Fibroblast of lung (primary cell): ENCODE measurements around the gene PPAN. TPM values are rescaled to one million over a fixed set of nuclear protein-coding genes. Genes with fewer than 3 reads are reported as not detected.

Source experiments
- DNase-seq, 2 donors: peaks; one replicate each; pipeline versions ENCODE4 v3.0.0 to v3.0.0-alpha.2; 2010; ENCODE audit warnings: low read depth in 2 of 2
- H2AFZ ChIP-seq: 2 replicates; pipeline ENCODE4 v1.5.1; 2012; ENCODE audit warnings: low read length, control low read depth, inconsistent platforms
- H3K27ac ChIP-seq: 2 replicates; pipeline ENCODE4 v1.5.1; 2011; ENCODE audit warnings: low read length, control low read depth; ENCODE audit not compliant: insufficient read depth
- H3K27me3 ChIP-seq: 2 replicates; pipeline ENCODE4 v1.5.1; 2011; ENCODE audit warnings: mild to moderate bottlenecking, low read length; ENCODE audit not compliant: control insufficient read depth, insufficient read depth
- H3K36me3 ChIP-seq: 2 replicates; pipeline ENCODE4 v1.5.1; 2011; ENCODE audit warnings: low read length; ENCODE audit not compliant: control insufficient read depth, insufficient read depth
- H3K4me1 ChIP-seq: 2 replicates; pipeline ENCODE4 v1.5.1; 2011; ENCODE audit warnings: low read length; ENCODE audit not compliant: control insufficient read depth, insufficient read depth; ENCODE audit errors: extremely low read depth
- H3K4me2 ChIP-seq: 2 replicates; pipeline ENCODE4 v1.5.1; 2011; ENCODE audit warnings: low read length, control low read depth; ENCODE audit not compliant: insufficient read depth; ENCODE audit errors: extremely low read depth
- H3K4me3 ChIP-seq, 4 experiments: fragments of 200-600 bp in 1 of 4; sonication (generic) in 1 of 4; replicated peaks in 1 of 4; 2 replicates each; pipeline ENCODE4 v1.5.1; 2011 to 2016; ENCODE audit warnings: low read length in 4 of 4, low read depth in 3 of 4, mild to moderate bottlenecking in 3 of 4, control low read depth in 2 of 4, inconsistent platforms in 1 of 4, mixed read lengths in 1 of 4; ENCODE audit not compliant: insufficient read depth in 1 of 4; ENCODE audit errors: control extremely low read depth in 1 of 4
- H3K79me2 ChIP-seq: 2 replicates; pipeline ENCODE4 v1.5.1; 2012; ENCODE audit warnings: mild to moderate bottlenecking, low read length, inconsistent platforms; ENCODE audit not compliant: control insufficient read depth, insufficient read depth
- H3K9ac ChIP-seq: 2 replicates; pipeline ENCODE4 v1.5.1; 2011; ENCODE audit warnings: mild to moderate bottlenecking, low read length, control low read depth; ENCODE audit not compliant: insufficient read depth
- H3K9me3 ChIP-seq: 2 replicates; pipeline ENCODE4 v1.5.1; 2012; ENCODE audit warnings: low read depth, low read length; ENCODE audit not compliant: control insufficient read depth, insufficient read depth
- H4K20me1 ChIP-seq: 2 replicates; pipeline ENCODE4 v1.5.1; 2011; ENCODE audit warnings: low read length; ENCODE audit not compliant: control insufficient read depth, insufficient read depth; ENCODE audit errors: extremely low read depth
- EZH2 ChIP-seq: IDR thresholded peaks from 2 replicates; pipeline ENCODE4 v1.5.1; 2012; ENCODE audit warnings: low read length, control low read depth, mild to moderate bottlenecking; ENCODE audit errors: missing control alignments
- polyA plus RNA-seq, 2 donors: library from polyadenylated mRNA; depleted of rRNA in 1 of 2; stranded (reverse) in 1 of 2; unstranded in 1 of 2; fragments of >200 nt; gene quantifications; 2 replicates each; pipeline ENCODE4 v1.2.1, GENCODE V29; 2011 to 2012; ENCODE audit warnings: missing spikeins in 1 of 2
- total RNA-seq: library from RNA; depleted of rRNA; stranded (reverse); fragments of >200 nt; gene quantifications from 2 replicates; pipeline ENCODE4 v1.2.1, GENCODE V29; 2014
- TF ChIP-seq, protein P1 (sequence below), 2 donors: IDR thresholded peaks in 1 of 2; conservative IDR thresholded peaks in 1 of 2; 1 replicate in 1 of 2; 2 replicates in 1 of 2; pipeline ENCODE4 v1.5.1; 2011 to 2012; ENCODE audit warnings: low read length in 2 of 2, control low read depth in 1 of 2, inconsistent platforms in 1 of 2, low read depth in 1 of 2, mild to moderate bottlenecking in 1 of 2

PPAN gene
- total and polyA plus RNA-seq, 2 donors (not counting 1 experiment from before 2014, with no cell fraction given) = 15.3 to 22.6 TPM

DNA sequence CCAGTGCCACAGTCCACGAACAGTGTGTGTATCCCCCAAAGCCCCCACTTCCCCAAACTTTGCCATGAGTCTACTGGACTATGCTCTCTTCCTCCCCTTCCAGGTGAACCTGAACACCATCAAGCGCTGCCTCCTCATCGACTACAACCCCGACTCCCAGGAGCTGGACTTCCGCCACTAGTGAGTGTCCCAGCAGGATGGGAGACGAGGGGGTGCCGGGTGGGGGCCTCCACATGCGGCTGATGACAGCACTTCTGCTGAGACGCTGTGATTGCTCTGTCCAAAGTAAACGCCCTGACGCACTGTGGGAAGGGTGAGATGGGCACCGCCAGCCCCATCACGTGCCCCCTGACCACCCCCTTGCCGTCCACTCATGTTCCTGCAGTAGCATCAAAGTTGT is 3.4 kb downstream of the PPAN start:
- no peak overlapping the region for H3K9ac ChIP-seq
- H3K4me3 ChIP-seq = no peak overlapping the region
- H2AFZ ChIP-seq = no peak overlapping the region
- peaks cover 22% of the 10 kb centered on the region for H3K79me2 ChIP-seq
- no peaks in the 10 kb centered on the region for H3K9me3 ChIP-seq
- H3K4me1 ChIP-seq = peaks cover 8% of the 10 kb centered on the region
- TF ChIP-seq, protein P1, sequence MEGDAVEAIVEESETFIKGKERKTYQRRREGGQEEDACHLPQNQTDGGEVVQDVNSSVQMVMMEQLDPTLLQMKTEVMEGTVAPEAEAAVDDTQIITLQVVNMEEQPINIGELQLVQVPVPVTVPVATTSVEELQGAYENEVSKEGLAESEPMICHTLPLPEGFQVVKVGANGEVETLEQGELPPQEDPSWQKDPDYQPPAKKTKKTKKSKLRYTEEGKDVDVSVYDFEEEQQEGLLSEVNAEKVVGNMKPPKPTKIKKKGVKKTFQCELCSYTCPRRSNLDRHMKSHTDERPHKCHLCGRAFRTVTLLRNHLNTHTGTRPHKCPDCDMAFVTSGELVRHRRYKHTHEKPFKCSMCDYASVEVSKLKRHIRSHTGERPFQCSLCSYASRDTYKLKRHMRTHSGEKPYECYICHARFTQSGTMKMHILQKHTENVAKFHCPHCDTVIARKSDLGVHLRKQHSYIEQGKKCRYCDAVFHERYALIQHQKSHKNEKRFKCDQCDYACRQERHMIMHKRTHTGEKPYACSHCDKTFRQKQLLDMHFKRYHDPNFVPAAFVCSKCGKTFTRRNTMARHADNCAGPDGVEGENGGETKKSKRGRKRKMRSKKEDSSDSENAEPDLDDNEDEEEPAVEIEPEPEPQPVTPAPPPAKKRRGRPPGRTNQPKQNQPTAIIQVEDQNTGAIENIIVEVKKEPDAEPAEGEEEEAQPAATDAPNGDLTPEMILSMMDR (conservative IDR thresholded peaks at IDR 0.05 in 1 of 2, IDR thresholded peaks at IDR 0.05 in 1 of 2; ENCODE audit: low read depth in 1 of 2, low read length in 2 of 2) = no peak
- TF ChIP-seq EZH2 = no peak
- H3K27me3 ChIP-seq = no peaks in the 10 kb centered on the region
- no peaks in the 10 kb centered on the region for H4K20me1 ChIP-seq
- H3K27ac ChIP-seq = no peak overlapping the region
- H3K4me2 ChIP-seq = no peak overlapping the region
- DNase-seq = no peak
- H3K36me3 ChIP-seq = peaks cover 32% of the 10 kb centered on the region

DNA sequence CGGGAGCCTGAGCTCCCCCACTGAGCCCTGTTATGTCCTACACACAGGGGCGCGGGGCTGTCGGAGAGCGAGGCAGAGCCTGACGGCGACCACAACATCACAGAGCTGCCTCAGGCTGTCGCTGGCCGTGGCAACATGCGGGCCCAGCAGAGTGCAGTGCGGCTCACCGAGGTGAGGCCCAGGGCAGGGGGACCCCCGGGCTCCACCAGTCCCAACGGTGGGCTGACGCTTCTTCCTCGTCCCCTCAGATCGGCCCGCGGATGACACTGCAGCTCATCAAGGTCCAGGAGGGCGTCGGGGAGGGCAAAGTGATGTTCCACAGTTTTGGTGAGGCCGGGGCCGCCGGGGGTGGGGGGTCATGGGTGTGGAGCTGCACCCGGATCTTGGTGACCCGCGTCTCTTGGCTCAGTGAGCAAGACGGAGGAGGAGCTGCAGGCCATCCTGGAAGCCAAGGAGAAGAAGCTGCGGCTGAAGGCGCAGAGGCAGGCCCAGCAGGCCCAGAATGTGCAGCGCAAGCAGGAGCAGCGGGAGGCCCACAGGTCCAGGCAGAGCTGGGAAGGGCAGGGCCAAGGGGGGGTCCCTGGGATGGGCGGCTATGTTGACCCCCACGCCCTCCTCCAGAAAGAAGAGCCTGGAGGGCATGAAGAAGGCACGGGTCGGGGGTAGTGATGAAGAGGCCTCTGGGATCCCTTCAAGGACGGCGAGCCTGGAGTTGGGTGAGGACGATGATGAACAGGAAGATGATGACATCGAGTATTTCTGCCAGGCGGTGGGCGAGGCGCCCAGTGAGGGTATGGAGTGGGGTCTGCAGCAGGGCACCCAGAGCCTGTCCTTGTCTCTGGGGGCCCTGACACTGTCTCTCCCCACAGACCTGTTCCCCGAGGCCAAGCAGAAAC is 4.2 kb downstream of the PPAN start:
- no peak overlapping the region for H3K4me2 ChIP-seq
- peaks cover 38% of the 10 kb centered on the region for H3K36me3 ChIP-seq
- no peak overlapping the region for H3K4me3 ChIP-seq
- no peak for DNase-seq
- TF ChIP-seq EZH2 = no peak
- TF ChIP-seq, protein P1 (conservative IDR thresholded peaks at IDR 0.05 in 1 of 2, IDR thresholded peaks at IDR 0.05 in 1 of 2; ENCODE audit: low read depth in 1 of 2, low read length in 2 of 2) = no peak
- H4K20me1 ChIP-seq = no peaks in the 10 kb centered on the region
- no peak overlapping the region for H2AFZ ChIP-seq
- no peaks in the 10 kb centered on the region for H3K9me3 ChIP-seq
- peaks cover 8% of the 10 kb centered on the region for H3K4me1 ChIP-seq
- no peaks in the 10 kb centered on the region for H3K27me3 ChIP-seq
- H3K79me2 ChIP-seq = peaks cover 22% of the 10 kb centered on the region
- no peak overlapping the region for H3K27ac ChIP-seq
- H3K9ac ChIP-seq = no peak overlapping the region

DNA sequence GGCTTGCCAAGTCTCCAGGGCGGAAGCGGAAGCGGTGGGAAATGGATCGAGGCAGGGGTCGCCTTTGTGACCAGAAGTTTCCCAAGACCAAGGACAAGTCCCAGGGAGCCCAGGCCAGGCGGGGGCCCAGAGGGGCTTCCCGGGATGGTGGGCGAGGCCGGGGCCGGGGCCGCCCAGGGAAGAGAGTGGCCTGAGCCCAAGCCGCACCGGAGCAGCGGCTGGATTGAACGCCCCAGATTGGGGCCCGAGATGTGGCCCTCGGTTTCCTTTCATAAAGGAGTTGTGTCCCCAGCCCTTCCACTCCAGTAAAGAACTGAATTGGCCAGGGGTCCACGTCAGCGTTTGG is 4.8 kb downstream of the PPAN start:
- H3K4me2 ChIP-seq = no peak overlapping the region

More for the DNA sequence above, 4.8 kb downstream of the PPAN start:
- peaks cover 8% of the 10 kb centered on the region for H3K4me1 ChIP-seq
- no peaks in the 10 kb centered on the region for H3K9me3 ChIP-seq
- no peak overlapping the region for H3K27ac ChIP-seq
- peaks cover 44% of the 10 kb centered on the region for H3K36me3 ChIP-seq
- H3K9ac ChIP-seq = no peak overlapping the region
- TF ChIP-seq, protein P1 (conservative IDR thresholded peaks at IDR 0.05 in 1 of 2, IDR thresholded peaks at IDR 0.05 in 1 of 2; ENCODE audit: low read depth in 1 of 2, low read length in 2 of 2) = no peak
- no peak for TF ChIP-seq EZH2
- H3K27me3 ChIP-seq = no peaks in the 10 kb centered on the region
- no peak overlapping the region for H3K4me3 ChIP-seq
- H3K79me2 ChIP-seq = peaks cover 22% of the 10 kb centered on the region
- H2AFZ ChIP-seq = no peak overlapping the region
- no peaks in the 10 kb centered on the region for H4K20me1 ChIP-seq
- no peak for DNase-seq
